Stimulated activated naive CD8-positive, alpha-beta T cell treated with anti-CD3 and anti-CD28 coated beads, Interleukin-15, amount 100 ng/mL, for 72 hours (primary cell): ENCODE data around the gene OR2B3.
"Not testable (repeated sequence)": the region's sequence is repeated elsewhere in the genome, so short reads cannot be mapped to it uniquely, and the experiment has no call there.

Experiments used
- ATAC-seq: fragments of 150-1000 bp; cut with Tn5 transposase; 2 replicates; pipeline ENCODE4 v1.10.0; 2021; ENCODE audit warnings: mild to moderate bottlenecking, moderate library complexity
- DNase-seq, 2 donors: peaks; one replicate each; pipeline ENCODE4 v3.0.0; 2021 to 2022
- H3K27ac Mint-ChIP-seq, 2 donors: one replicate each; pipeline ENCODE4 v1.8.0; 2022; ENCODE audit warnings: mild to moderate bottlenecking in 2 of 2, mixed read lengths in 2 of 2, moderate library complexity in 2 of 2
- H3K27me3 Mint-ChIP-seq: one replicate; pipeline ENCODE4 v1.8.0; 2022; ENCODE audit warnings: mixed read lengths
- H3K4me1 Mint-ChIP-seq: one replicate; pipeline ENCODE4 v1.8.0; 2022; ENCODE audit warnings: mild to moderate bottlenecking, mixed read lengths
- H3K4me3 Mint-ChIP-seq, 2 donors: one replicate each; pipeline ENCODE4 v1.8.0; 2022; ENCODE audit warnings: mild to moderate bottlenecking in 2 of 2, mixed read lengths in 2 of 2, moderate library complexity in 1 of 2
- H3K9me3 Mint-ChIP-seq, 2 donors: one replicate each; pipeline ENCODE4 v1.8.0; 2022; ENCODE audit warnings: mixed read lengths in 2 of 2

Gene OR2B3

GRCh38 chr6:29087213-29087612 lies at the start of gene OR2B3:
Gene OR2B3, minus strand, starts transcription at chr6:29087313. Its CDS starts 65 bp downstream, at chr6:29087248.
- Mint-ChIP-seq H3K4me3 (no peak within 1 kb of the TSS), H3K27ac (no peak within 1 kb of the TSS), H3K4me1 (no peaks in the 10 kb centered on the region), H3K27me3 (peaks cover 47% of the 10 kb centered on the region), H3K9me3 (no peaks in the 10 kb centered on the region)
- ATAC-seq: no peak
- DNase-seq: no peak

GRCh38 chr6:29131691-29132090 lies 44.6 kb upstream of the OR2B3 start:
- no peak overlapping the region for H3K4me3 Mint-ChIP-seq
- H3K27ac Mint-ChIP-seq: no peak overlapping the region
- ATAC-seq (no peak), DNase-seq (no peak)
- H3K9me3 Mint-ChIP-seq: no peaks in the 10 kb centered on the region
- H3K4me1 Mint-ChIP-seq: no peaks in the 10 kb centered on the region
- H3K27me3 Mint-ChIP-seq: peaks cover 38% of the 10 kb centered on the region

GRCh38 chr6:29130644-29131043 lies 43.5 kb upstream of the OR2B3 start:
- H3K9me3 Mint-ChIP-seq: no peaks in the 10 kb centered on the region
- H3K27me3 Mint-ChIP-seq: peaks cover 38% of the 10 kb centered on the region
- no peak overlapping the region for H3K27ac Mint-ChIP-seq
- H3K4me1 Mint-ChIP-seq: no peaks in the 10 kb centered on the region
- ATAC-seq: no peak
- no peak for DNase-seq
- no peak overlapping the region for H3K4me3 Mint-ChIP-seq

- Mint-ChIP-seq H3K4me1 (no peaks in the 10 kb centered on the region), H3K9me3 (no peaks in the 10 kb centered on the region), H3K27me3 (peaks cover 35% of the 10 kb centered on the region), H3K27ac (no peak overlapping the region), H3K4me3 (no peak overlapping the region)
- ATAC-seq: no peak
- DNase-seq: no peak
Observed at GRCh38 chr6:29129326-29130012, 42.4 kb upstream of the OR2B3 start.

GRCh38 chr6:29114964-29115363 lies 27.9 kb upstream of the OR2B3 start:
- H3K27me3 Mint-ChIP-seq: peaks cover 47% of the 10 kb centered on the region
- H3K27ac Mint-ChIP-seq, DNase-seq, H3K4me1 Mint-ChIP-seq, H3K4me3 Mint-ChIP-seq, ATAC-seq, H3K9me3 Mint-ChIP-seq: not testable (repeated sequence)

GRCh38 chr6:29112135-29112534 lies 25.0 kb upstream of the OR2B3 start:
- Mint-ChIP-seq H3K9me3 (no peaks in the 10 kb centered on the region), H3K27ac (no peak overlapping the region), H3K27me3 (peaks cover 61% of the 10 kb centered on the region), H3K4me1 (no peaks in the 10 kb centered on the region), H3K4me3 (no peak overlapping the region)
- DNase-seq (no peak), ATAC-seq (no peak)

- no peak for ATAC-seq
- Mint-ChIP-seq H3K9me3 (no peaks in the 10 kb centered on the region), H3K4me3 (no peak within 1 kb of the TSS), H3K27ac (no peak within 1 kb of the TSS), H3K4me1 (no peaks in the 10 kb centered on the region), H3K27me3 (peaks cover 56% of the 10 kb centered on the region)
- no peak for DNase-seq
Observed at GRCh38 chr6:29107758-29108157, 20.6 kb upstream of the OR2B3 start, which contains the start of gene OR2J3. Gene OR2J3, plus strand, starts transcription at chr6:29108058. Its CDS starts 3,833 bp downstream, at chr6:29111891.

GRCh38 chr6:29099190-29099589 lies 12.1 kb upstream of the OR2B3 start, which contains the start of gene OR2J1:
Gene OR2J1, plus strand, starts transcription at chr6:29099490. Its CDS starts 1,453 bp downstream, at chr6:29100943.
- Mint-ChIP-seq H3K4me1 (no peaks in the 10 kb centered on the region), H3K4me3 (no peak within 1 kb of the TSS), H3K27ac (no peak within 1 kb of the TSS), H3K9me3 (no peaks in the 10 kb centered on the region), H3K27me3 (peaks cover 30% of the 10 kb centered on the region)
- ATAC-seq (no peak), DNase-seq (no peak)

- H3K27ac Mint-ChIP-seq: no peak overlapping the region
- no peaks in the 10 kb centered on the region for H3K9me3 Mint-ChIP-seq
- DNase-seq (no peak), ATAC-seq (no peak)
- peaks cover 22% of the 10 kb centered on the region for H3K27me3 Mint-ChIP-seq
- H3K4me1 Mint-ChIP-seq: no peaks in the 10 kb centered on the region
- no peak overlapping the region for H3K4me3 Mint-ChIP-seq
Observed at GRCh38 chr6:29097803-29098202, 10.7 kb upstream of the OR2B3 start.

- DNase-seq: no peak
- Mint-ChIP-seq H3K4me3 (no peak overlapping the region), H3K27me3 (peaks cover 26% of the 10 kb centered on the region)
Observed at GRCh38 chr6:29092957-29093356, 5.8 kb upstream of the OR2B3 start.

GRCh38 chr6:29082457-29082856 lies 4.7 kb downstream of the OR2B3 start:
- Mint-ChIP-seq H3K27ac (peak overlapping the region in 1 of 2 donors; percentile 6), H3K27me3 (peaks cover 31% of the 10 kb centered on the region), H3K9me3 (no peaks in the 10 kb centered on the region), H3K4me3 (no peak overlapping the region), H3K4me1 (no peaks in the 10 kb centered on the region)
- ATAC-seq (no peak), DNase-seq (no peak)

More at GRCh38 chr6:29092957-29093356, 5.8 kb upstream of the OR2B3 start:
- no peak for ATAC-seq
- no peaks in the 10 kb centered on the region for H3K9me3 Mint-ChIP-seq
- no peak overlapping the region for H3K27ac Mint-ChIP-seq
- H3K4me1 Mint-ChIP-seq: no peaks in the 10 kb centered on the region

- no peak for DNase-seq
- peaks cover 23% of the 10 kb centered on the region for H3K27me3 Mint-ChIP-seq
- no peaks in the 10 kb centered on the region for H3K9me3 Mint-ChIP-seq
- no peak for ATAC-seq
- H3K4me3 Mint-ChIP-seq: no peak overlapping the region
- H3K4me1 Mint-ChIP-seq: no peaks in the 10 kb centered on the region
- peak overlapping the region in 1 of 2 donors; percentile 30 for H3K27ac Mint-ChIP-seq
Observed at GRCh38 chr6:29081312-29081711, 5.8 kb downstream of the OR2B3 start.

- Mint-ChIP-seq H3K27ac (no peak overlapping the region), H3K9me3 (no peaks in the 10 kb centered on the region)
Observed at GRCh38 chr6:29079203-29079602, 7.9 kb downstream of the OR2B3 start.

GRCh38 chr6:29071831-29072723 lies 15.0 kb downstream of the OR2B3 start:
- H3K4me3 Mint-ChIP-seq: no peak overlapping the region
- H3K9me3 Mint-ChIP-seq: no peaks in the 10 kb centered on the region
- DNase-seq: peak; percentile 6 to 11
- ATAC-seq: no peak
- H3K4me1 Mint-ChIP-seq: no peaks in the 10 kb centered on the region
- H3K27ac Mint-ChIP-seq: no peak overlapping the region
- peaks cover 43% of the 10 kb centered on the region for H3K27me3 Mint-ChIP-seq

More at GRCh38 chr6:29079203-29079602, 7.9 kb downstream of the OR2B3 start:
- Mint-ChIP-seq H3K4me1 (no peaks in the 10 kb centered on the region), H3K27me3 (peaks cover 20% of the 10 kb centered on the region), H3K4me3 (no peak overlapping the region)
- DNase-seq: no peak
- no peak for ATAC-seq

- ATAC-seq: no peak
- peaks cover 0 to 8% of the 10 kb centered on the region in 2 donors for H3K9me3 Mint-ChIP-seq
- H3K4me3 Mint-ChIP-seq: no peak overlapping the region
- no peak overlapping the region for H3K27ac Mint-ChIP-seq
- H3K4me1 Mint-ChIP-seq: no peaks in the 10 kb centered on the region
- H3K27me3 Mint-ChIP-seq: peaks cover 63% of the 10 kb centered on the region
- no peak for DNase-seq
Observed at GRCh38 chr6:29051680-29052079, 35.4 kb downstream of the OR2B3 start.

- Mint-ChIP-seq H3K27me3 (peaks cover 32% of the 10 kb centered on the region), H3K4me1 (no peaks in the 10 kb centered on the region), H3K9me3 (peaks cover 0 to 3% of the 10 kb centered on the region in 2 donors), H3K27ac (no peak within 1 kb of the TSS), H3K4me3 (no peak within 1 kb of the TSS)
- ATAC-seq (no peak), DNase-seq (no peak)
Observed at GRCh38 chr6:29045075-29045474, 42.0 kb downstream of the OR2B3 start, which contains the start of gene OR2W1. Gene OR2W1, minus strand, starts transcription at chr6:29045175. Its CDS starts 0 bp downstream, at chr6:29045175.
